Measurements from ENCODE around the gene VPS8.

- TF ChIP-seq POLR2AphosphoS5 (IDR thresholded peaks at IDR 0.05; ENCODE audit: low read depth, low read length) (no peak), MAX (IDR thresholded peaks at IDR 0.05) (no peak), CTCF (IDR thresholded peaks at IDR 0.05 in 2 of 3, conservative IDR thresholded peaks at IDR 0.05 in 1 of 3; ENCODE audit: borderline replicate concordance in 1 of 3, insufficient read depth in 1 of 3, low read depth in 2 of 3, low read length in 2 of 3) (no peak), CBX3 (IDR thresholded peaks at IDR 0.05; ENCODE audit: low read depth) (no peak), POLR2A (IDR thresholded peaks at IDR 0.05; ENCODE audit: borderline replicate concordance, extremely low read depth, insufficient read depth, insufficient read length) (no peak), RAD21 (IDR thresholded peaks at IDR 0.05; ENCODE audit: low read depth) (no peak), SIN3A (IDR thresholded peaks at IDR 0.05; ENCODE audit: low read depth) (no peak), SP1 (IDR thresholded peaks at IDR 0.05; ENCODE audit: low read depth) (no peak), EZH2phosphoT487 (IDR thresholded peaks at IDR 0.05; ENCODE audit: borderline replicate concordance) (no peak), EZH2 (IDR thresholded peaks at IDR 0.05) (no peak), ATF3 (IDR thresholded peaks at IDR 0.05) (no peak), ZBTB33 (IDR thresholded peaks at IDR 0.05; ENCODE audit: extremely low read depth, insufficient replicate concordance, low read length) (no peak), EGR1 (IDR thresholded peaks at IDR 0.05; ENCODE audit: low read depth) (no peak)
Observed at GRCh38 chr3:184911570-184911969, 99.6 kb downstream of the VPS8 start.

All from HCT116 (cell line).